HG03175 (cell line): ENCODE measurements around the gene CSKMT.
A peak's percentile ranks its signal among the peaks of the same experiment; 100 is the strongest.
"Not testable (repeated sequence)": the region's sequence is repeated elsewhere in the genome, so short reads cannot be mapped to it uniquely, and the experiment has no call there.

ENCODE experiments used
- ATAC-seq: cut with Tn5 transposase; IDR thresholded peaks from one replicate; pipeline ENCODE4 v1.9.1; 2021; ENCODE audit warnings: mild to moderate bottlenecking, moderate library complexity; ENCODE audit not compliant: unreplicated experiment

CSKMT gene

DNA sequence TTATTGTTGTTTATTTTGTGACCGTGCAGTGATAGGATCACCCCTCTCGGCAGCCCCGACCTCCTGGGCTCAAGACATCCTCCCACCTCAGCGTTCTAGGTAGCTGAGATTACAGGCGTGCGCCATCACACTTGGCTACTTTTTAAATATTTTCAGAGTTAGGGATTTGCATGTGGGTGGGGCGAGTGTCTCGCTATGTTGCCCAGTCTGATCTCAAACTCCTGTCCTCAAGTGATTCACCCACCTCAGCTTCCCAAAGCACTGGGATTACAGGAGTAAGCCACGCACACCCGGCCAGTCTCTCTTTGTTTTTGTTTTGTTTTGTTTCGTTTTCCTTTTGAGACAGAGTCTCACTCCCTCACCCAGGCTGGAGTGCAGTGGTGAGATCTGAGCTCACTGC, 10.8 kb upstream of the CSKMT start:
- no peak for ATAC-seq

DNA sequence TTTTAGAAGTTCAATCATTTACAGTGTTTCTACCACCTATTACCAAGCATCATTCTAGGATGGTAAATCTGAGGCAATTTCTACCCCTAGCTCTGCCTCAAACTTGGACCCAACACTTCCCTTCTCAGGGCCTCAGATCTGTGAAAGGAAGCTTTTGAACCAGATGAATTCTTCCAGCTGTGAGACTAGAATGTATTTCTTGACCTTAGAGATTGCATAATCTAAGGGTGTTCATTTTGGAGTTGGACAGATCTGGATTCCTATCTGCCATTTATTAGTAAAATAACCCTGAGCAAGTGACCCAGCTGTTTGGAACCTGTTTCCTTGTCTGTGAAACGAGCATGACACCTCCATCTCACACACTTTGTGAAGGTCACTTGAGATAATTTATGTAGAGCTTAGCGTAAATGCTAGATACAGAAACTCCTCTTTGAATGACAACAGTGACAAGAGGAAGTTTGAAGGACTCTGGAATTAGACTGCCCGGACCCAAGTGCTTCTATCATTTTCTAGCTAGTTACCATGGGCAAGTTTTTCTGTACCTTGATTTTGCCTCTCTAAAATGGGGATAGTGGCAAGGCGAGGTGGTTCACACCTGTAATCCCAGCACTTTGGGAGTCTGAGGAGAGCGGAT, 8.2 kb upstream of the CSKMT start:
- ATAC-seq = no peak

DNA sequence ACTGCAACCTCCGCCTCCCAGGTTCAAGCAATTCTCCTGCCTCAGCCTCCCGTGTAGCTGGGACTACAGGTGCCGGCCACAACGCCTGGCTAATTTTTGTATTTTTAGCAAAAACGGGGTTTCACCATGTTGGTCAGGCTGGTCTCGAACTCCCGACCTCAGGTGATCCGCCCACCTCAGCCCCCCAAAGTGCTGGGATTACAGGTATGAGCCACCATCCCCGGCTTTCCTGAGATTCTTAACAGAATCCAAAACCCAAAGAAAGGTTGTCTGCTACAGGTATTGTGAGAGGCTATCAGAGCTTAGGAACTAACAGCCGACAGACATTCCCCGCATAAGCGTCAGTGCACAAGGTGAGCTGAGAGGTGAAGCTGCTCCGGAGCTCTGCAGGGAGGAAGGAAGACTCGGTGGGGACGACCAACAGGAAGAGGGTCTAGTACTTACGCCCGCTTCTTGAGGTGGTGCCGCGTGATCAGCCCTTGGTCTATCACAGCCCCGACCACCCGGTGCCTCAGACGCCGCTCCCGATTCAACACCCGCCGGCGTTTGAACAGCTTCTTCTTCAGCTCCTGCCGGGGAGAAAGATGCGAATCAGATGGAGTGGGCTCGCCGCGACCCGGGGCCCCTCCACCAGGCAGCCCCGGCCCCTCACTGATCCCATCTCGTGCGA, 572 bp upstream of the CSKMT start:
- ATAC-seq = peak; percentile 41

DNA sequence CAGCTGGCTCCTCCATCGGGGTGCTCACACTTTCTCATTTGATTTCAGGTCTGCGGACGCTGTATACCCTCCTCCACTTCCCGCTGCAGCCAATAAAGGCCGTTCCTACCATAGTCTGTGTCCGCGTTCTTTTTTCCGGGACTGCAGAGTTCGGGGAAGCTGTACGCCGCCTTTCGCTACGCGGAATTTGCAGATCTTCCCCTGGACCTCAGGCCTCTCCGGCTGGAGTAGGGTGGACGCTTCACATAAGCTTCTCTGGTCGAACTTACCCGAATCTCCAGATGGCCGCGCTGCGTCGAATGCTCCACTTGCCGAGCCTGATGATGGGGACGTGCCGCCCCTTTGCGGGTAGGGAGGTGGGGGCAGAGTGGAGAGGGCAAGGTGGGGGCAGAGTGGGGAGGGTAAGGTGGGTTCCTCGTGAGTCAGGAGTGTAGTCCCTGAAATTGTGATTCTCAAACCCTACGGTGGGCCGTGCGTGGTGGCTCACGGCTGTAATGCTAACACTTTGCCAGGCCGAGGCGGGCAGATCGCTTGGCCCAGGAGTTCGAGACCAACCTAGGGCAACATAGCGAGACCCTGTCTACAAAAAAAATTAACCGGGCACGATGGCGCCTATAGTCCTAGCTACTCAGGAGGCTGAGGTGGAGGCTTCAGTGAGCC, 617 bp downstream of the CSKMT start:
- ATAC-seq = peak; percentile 16

DNA sequence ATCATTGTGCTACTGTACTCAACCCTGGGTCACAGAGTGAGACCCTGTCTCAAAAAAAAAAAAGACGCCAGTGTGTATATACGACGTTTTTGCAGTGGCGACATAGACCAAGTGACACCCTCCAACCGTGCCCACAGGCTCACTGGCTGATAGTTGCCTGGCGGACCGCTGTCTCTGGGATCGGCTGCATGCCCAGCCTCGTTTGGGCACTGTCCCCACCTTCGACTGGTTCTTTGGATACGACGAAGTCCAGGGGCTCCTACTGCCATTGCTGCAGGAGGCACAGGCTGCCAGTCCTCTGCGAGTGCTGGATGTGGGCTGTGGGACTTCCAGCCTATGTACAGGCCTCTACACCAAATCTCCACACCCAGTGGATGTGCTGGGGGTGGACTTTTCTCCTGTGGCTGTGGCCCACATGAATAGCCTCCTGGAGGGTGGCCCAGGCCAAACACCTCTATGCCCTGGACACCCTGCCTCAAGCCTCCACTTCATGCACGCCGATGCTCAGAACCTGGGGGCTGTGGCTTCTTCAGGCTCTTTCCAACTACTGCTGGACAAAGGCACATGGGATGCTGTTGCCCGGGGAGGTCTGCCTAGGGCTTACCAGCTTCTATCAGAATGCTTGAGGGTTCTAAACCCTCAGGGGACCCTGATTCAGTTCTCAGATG, 1.3 kb downstream of the CSKMT start:
- ATAC-seq = no peak

DNA sequence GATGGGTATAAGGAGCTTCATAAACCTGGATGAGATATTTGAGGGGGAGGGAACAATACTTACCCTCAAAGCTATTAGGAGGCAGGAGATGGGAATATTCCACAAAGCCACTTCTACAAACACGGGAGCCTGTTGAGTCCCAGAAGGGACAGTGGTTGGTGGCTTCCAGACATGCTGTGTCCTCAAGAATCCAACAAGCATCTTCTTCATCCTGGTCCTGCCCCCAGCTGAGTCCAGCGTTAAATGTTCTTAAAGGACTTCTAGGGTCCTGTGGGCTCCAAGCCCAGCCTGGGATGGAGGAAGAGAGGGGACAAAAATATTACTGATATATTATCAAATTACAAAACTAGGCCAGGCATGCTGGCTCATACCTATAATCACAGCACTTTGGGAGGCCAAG, 2.3 kb downstream of the CSKMT start:
- ATAC-seq = no peak

DNA sequence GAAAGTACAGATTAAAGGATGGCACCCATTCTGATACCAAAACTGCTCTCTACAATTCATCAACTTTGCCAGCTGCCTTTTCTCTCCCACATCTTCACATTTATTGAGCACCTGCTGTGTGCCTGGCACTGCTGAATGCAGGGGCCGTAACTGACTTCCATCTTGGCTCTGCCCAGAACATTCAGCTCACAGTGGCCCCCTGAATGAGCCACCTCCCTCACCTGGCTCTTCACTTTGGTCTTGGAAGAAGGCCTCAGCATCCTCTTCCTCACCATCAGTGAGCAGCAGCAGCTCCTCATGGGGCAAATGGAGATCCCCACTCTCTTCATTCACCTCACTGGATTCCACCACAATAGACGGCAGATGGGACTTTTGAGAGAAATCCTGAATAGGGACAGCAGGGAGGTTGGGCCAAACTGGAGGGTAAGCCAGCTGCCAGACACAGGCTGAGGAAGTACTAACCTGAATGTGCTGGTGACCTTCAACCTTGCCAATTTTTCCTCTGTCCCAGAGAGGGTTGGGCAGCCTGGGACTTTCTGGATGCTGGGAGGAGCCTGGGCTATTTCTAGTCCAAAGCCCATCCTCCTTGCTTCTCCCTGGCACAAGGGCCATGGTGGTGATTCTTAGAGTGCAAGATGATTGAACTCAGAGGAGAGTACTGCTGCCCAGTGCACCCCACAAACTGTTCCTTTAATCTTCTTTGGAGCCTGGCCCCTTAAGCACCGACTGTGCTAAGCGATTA, 4.5 kb downstream of the CSKMT start:
- no peak for ATAC-seq

DNA sequence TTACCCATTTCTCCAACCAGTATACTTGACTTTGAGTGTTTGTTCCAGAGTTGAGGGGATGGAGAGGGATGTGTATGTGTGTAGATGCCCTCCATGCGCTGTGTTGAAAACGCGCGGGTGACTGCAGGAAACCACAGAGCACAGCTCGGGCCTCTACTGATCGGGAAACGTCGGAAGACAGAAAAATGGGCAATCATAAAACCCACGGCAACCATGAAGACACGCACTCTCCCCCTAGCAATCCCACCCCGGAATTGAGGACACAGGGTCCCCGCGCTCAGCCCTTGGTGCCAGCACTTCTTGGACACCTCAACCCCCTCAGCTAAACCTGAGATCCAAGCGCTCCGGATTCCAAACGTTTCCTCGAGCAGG, 6.1 kb downstream of the CSKMT start:
- ATAC-seq = peak; percentile 4

DNA sequence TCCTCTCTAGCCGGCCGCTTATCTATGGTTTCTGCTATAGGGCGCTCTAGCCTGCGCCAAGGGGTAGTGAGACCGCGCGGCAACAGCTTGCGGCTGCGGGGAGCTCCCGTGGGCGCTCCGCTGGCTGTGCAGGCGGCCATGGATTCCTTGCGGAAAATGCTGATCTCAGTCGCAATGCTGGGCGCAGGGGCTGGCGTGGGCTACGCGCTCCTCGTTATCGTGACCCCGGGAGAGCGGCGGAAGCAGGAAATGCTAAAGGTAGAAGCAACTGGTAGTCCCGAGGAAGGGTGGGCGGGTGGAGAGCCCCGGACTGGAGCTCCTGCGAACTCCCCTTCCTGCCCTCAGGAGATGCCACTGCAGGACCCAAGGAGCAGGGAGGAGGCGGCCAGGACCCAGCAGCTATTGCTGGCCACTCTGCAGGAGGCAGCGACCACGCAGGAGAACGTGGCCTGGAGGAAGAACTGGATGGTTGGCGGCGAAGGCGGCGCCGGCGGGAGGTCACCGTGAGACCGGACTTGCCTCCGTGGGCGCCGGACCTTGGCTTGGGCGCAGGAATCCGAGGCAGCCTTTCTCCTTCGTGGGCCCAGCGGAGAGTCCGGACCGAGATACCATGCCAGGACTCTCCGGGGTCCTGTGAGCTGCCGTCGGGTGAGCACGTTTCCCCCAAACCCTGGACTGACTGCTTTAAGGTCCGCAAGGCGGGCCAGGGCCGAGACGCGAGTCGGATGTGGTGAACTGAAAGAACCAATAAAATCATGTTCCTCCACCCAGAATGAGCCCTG, 6.7 kb downstream of the CSKMT start, which contains the start of the genes LBHD1 and UQCC3:
Gene LBHD1 (minus strand): TSS at position 660 of the 782 bp plus-strand sequence. CDS start 2,236 bp downstream, outside the sequence.
Gene UQCC3 (plus strand): TSS at position 66 of the 782 bp plus-strand sequence. CDS start 73 bp downstream, at position 139.
- peak; percentile 72 for ATAC-seq

DNA sequence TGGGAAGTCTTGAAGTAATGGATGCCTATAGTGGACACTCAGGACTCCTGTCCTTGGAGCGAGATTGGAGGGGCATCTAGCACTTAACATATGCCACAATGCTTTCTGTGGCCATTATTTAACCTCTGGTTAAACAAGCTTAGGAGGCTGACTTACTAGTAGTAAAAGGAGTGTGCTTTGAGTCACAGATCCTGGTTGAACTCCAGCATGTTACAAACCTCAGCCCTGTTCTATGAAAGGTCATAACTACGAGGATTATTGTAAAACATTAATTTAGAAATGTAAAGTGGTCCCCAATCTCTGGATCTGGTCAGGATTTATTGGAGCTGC, 8.0 kb downstream of the CSKMT start:
- ATAC-seq = no peak

DNA sequence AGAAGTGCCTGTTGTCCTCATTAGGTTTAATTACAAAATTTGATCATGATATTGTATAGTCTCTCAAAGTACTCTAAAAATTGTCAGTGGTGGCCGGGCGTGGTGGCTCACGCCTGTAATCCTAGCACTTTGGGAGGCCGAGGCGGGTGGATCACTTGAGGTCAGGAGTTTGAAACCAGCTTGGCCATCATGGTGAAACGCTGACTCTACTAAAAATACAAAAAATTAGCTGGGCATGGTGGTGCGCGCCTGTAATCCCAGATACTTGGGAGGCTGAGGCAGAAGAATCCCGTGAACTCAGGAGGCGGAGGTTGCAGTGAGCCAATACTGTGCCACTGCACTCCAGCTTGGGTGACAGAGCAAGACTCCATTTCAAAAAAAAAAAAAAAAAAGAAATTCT, 10.3 kb downstream of the CSKMT start:
- not testable (repeated sequence) for ATAC-seq

DNA sequence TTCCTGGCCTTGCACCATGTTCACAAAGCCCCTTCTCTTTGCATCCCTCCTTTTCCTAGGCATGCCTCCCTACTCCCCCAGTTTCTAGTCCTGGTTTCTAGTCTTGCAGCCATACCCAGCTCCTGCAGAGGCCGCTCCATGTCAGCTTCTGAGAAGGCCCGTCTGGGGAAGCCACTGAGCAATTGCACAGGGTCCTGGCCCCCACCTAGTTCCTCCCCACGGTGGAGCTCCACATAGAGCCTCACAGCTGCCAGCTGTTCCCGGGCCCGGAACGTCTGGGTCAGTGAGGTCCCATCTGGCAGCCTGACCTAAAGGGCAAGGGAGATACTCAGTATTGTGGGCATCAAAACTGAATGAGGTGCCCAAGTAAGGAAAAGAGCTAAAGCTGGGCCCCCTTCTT, 11.6 kb downstream of the CSKMT start:
- ATAC-seq = no peak

DNA sequence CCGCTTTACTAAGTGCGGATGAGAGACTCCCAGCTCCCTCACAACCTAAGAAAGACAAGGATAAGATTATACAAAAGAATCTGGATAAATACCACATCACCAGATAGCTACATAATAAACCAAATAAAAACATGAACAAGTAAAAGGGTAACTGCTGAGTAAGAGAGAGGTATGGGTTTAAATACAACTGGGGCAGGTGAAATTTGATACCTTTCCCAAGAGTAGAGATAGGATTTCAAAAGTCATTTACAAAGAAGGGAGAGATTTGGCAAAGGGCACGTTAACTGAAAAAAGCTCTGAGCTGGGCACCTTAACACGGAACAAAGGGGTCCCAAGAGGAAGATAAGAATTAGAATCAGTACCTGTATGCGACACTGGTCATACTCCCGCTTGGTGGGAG, 12.0 kb downstream of the CSKMT start:
- ATAC-seq = no peak

DNA sequence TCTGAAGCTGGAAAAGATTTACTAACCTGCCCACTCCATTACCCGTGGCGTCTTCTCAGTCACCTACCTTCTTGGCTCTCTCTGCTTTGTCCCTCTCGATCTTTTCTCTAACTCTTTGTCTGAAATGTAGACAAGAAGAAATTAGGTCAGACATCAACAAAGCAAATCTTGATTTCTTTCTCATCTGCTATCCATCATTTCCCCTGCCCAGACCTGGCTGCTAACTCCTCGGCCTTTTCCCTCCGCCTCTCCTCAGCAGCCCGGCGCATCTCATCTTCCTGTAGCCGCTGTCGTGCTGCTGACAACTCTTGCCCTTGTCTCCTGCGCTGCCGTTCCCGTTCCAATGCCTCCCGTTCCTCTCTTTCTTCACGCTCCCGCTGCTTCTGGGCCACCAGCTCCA, 12.6 kb downstream of the CSKMT start:
- no peak for ATAC-seq

DNA sequence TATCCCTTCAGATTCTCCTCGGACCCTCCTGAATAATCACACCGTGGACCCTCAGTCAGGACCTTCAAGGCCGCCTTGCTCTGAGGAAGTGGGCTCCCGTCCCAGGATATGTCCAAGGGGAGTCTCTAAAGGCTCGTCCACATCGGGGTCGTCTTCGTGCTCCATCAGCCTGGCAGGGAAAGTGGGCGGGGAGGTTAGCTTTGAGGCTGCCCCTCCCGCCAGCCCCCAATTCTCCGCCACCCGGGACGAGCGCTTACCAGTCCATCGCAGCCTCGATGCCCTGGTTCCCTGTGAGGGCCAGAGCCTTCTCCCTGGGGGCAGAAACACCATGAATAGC, 13.3 kb downstream of the CSKMT start:
- no peak for ATAC-seq

DNA sequence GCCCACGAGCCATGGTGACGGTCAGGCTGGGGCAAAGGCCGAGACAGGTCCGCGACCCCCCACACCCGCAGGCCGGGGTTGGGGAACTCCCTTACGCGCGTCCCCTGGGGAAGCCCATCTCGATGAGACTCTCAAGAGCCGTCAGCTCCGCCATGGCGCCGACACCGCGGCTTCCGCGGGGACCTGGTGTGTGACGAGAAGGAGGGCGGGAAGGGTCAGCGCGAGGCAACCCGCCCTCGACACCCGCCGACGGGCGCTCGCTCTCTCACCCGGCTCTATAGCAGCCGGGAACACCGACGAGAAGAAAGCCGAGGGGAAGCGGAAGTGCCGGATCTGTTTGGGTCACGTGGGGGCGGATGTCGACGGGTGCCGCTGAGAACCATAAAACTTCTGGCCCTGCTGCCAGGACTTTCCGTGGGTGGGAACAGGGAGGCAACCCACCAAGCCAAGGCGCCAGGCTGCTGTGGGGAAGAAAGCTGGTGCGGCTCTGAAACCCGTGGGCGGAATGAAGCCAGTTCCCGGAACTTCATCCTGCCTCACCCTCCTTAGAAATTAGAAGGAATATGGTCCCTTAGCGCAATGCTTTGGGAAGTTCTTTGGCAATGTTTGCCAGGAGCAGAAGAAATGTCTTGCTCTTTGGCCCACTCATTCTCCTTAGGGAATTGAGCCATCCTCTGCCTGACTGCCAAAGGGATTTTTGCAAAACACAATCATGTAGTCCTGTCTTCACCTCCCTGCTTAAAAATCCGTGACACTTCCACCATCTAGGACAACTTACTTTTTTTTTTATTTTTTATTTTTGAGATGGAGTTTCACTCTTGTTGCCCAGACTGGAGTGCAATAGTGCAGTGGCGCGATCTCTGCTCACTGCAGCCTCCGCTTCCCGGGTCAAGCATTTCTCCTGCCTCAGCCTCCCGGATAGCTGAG, 13.9 kb downstream of the CSKMT start, which contains the start of gene UBXN1:
Gene UBXN1 (minus strand): TSS at position 304 of the 927 bp plus-strand sequence. CDS start 150 bp downstream, at position 154.
- ATAC-seq = peak; percentile 75

DNA sequence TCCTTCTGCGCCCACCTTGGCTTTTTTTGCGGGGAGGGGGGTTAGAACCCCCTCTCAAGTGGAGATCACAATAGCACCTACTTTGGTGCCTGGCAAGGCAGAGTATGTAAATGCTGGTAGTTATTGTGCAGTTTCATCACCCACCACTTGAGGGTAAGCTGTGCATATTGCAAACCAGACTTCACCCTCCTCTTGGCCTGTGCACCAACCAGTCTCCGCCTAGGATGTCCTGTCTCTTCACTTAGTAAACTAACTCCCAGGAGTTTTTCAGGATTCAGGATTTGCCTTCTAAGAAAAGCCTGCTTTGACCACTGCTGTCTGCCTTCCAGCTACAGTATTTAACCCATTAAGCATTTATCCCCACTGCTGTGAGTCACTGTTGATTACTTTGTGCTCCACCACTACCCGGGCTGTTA, 15.7 kb downstream of the CSKMT start:
- ATAC-seq = peak; percentile 64

DNA sequence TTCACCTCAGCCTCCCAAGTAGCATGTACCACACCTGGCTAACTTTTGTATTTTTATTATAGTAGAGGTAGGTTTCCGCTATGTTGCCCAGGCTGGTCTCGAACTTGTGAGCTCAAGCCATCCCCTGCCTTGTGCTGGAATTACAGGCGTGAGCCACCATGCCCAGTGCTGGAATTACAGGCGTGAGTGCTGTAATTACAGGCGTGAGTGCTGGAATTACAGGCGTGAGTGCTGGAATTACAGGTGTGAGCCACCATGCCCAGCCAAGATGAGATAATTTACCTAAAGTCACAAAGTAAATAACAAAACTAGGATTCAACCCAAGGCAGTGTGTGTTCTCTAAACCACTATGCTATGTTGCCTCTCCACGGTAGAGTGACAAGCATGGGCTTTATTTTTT, 17.4 kb downstream of the CSKMT start:
- ATAC-seq = no peak
